Stimulated activated CD8-positive, alpha-beta memory T cell treated with anti-CD3 and anti-CD28 coated beads, Interleukin-7, amount 100 ng/mL, for 24 hours (primary cell): Measurements from ENCODE around the gene GK.
"Not testable (repeated sequence)": the region's sequence is repeated elsewhere in the genome, so short reads cannot be mapped to it uniquely, and the experiment has no call there.

Source experiments
- DNase-seq: peaks from one replicate; pipeline ENCODE4 v3.0.0-alpha.2; 2020; ENCODE audit warnings: low read depth

GK gene

GRCh38 chrX:30654386-30654785 is 1.2 kb downstream of the GK start:
- not testable (repeated sequence) for DNase-seq

GRCh38 chrX:30654989-30655607 is 1.9 kb downstream of the GK start:
- no peak for DNase-seq

- no peak for DNase-seq
Observed at GRCh38 chrX:30655991-30656390, 2.8 kb downstream of the GK start.

DNA sequence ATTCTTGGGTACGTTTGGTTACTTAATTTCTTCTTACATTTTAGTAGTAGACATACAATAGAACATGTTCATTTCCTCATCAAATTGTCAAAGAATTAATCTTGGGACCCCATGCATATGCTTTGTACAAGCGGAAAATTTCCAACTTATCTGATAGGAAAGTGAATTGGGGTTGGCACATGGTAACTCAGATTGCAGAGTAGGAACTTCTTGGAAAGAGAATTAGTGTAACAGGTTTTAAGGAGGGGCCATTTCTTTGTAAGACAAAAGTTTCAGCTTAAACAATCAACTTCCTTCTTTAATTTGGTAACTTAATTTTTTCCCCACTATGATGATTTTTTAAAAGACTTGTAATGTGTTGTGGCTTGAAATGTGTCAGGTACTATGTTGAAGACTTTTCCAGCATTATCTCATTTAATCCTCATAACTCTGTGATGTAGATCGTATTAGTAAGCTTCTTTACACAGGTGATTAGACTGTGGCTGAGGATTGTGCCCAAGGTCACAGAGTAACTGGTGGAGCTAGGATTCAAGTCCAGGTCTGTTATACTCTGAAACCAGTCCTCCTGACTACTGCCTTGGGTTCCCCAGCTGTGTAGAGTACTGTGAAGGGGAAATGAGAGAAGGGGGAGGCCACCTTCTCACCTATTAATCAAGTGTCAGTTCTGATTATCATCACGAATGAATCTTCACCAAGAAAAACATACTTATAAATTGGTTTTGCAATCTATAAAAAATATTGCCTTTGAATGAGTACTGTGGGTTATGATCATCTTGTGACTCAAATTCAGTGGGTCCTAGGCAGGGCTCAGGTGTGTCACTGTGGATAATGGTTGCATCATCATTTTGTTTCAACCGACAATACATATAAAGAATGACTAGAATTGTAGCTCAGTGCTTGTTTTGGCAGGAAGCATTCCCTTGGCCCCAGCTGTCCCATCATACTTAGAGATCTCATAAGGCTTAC is 4.3 kb downstream of the GK start:
- no peak for DNase-seq

- DNase-seq: no peak
Observed at GRCh38 chrX:30659421-30659820, 6.2 kb downstream of the GK start.

DNA sequence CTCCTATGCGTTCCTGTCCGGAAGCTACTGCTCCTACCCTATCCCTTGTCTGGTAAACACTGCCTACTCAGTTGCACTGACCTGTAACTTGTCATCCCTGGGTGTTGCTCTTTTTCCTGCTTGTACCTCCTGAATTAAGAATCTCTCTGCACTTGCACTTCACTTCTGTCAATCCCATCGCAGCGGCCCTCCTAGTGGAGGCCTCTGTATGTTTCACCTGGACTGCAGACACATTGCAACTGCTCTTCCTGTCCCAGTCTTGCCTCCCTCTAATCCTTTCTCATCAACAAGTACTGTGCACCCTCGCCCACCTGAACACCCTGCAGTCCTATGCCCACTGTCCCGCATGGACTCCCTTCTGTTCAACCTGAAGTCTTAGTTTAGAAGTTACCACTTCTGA is 8.0 kb downstream of the GK start:
- no peak for DNase-seq

DNA sequence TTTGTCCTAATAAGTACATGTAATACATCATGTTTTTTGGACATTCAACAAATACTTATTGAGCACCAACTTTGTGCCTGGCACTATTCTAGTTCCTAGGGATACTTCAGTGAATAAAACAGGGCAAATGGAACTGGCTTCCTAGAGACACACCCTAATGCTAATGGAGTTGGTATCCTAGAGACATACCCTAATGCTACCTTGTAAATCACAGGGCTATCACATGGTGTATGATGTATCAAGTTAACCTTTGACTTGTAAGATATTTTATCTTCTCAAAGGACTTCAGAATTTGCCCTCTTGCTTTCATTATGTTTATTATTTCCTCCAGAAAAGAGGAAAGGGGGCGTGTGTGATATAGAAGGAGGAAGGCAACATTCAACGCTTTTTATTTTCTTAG is 10.1 kb downstream of the GK start:
- DNase-seq: no peak

GRCh38 chrX:30665471-30665870 is 12.2 kb downstream of the GK start:
- DNase-seq: no peak

GRCh38 chrX:30666094-30666493 is 12.9 kb downstream of the GK start:
- DNase-seq: no peak

GRCh38 chrX:30668581-30668980 is 15.4 kb downstream of the GK start:
- no peak for DNase-seq

GRCh38 chrX:30671189-30671588 is 18.0 kb downstream of the GK start:
- not testable (repeated sequence) for DNase-seq

- DNase-seq: no peak
Observed at GRCh38 chrX:30673127-30673796, 20.0 kb downstream of the GK start.

GRCh38 chrX:30673884-30674598 is 20.8 kb downstream of the GK start:
- DNase-seq: no peak

DNA sequence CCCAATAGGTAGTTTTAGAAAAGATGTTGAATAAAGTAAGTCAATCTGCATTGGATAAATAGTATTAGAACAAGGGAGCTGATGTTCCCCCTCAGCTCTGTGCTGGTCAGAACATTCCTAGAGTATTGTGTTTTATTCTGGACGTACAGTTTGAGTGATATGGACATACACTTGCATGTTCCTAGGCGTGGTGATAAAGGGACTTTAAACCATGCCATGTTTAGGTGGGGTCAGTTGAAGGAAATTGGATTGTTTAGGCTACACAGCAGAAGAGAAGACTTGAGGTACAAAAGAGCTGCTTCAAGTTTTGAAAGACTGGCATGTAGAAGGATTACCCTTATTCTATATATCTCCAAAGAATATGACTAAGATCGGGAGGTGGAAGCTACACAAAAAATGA is 21.6 kb downstream of the GK start:
- no peak for DNase-seq

- no peak for DNase-seq
Observed at GRCh38 chrX:30679369-30679768, 26.1 kb downstream of the GK start.

GRCh38 chrX:30680618-30681017 is 27.4 kb downstream of the GK start:
- no peak for DNase-seq

DNA sequence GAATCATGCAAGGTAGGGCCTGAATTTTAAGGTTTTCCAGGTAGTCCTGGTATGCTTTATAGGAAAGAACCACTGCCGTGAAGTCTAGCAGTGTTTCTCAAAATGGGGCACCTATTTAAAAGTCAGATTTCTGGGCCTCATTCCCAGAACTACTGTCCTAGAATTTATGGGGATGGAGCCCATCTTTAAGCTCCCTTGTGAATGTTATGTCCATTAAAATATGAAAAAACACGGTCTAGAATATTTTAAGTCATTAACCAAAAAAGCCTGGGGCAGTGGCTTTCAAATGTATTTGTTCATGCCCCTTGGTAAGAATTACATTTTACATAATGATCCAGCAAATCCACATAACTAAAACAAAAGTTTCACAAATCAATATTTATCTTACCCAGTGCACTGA is 35.4 kb downstream of the GK start:
- no peak for DNase-seq

DNA sequence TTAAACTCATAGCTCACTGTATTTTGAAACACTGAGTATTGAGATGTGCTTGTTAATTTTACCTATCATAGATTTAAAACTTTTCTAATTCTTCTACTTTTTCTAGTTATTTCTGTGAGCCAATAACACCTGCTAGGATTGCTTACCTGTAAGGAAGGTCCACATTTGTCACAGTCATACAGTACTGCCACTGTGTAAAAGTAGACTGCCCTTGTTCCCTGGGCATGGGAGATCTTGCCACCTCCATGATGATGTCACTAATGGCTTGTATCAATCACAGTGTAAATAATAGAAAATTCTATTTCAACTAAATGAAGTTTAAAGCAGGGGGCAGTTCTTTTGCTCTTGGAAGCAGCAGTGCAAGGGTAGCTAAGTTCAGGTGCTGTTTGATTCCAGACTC is 35.9 kb downstream of the GK start:
- no peak for DNase-seq

DNA sequence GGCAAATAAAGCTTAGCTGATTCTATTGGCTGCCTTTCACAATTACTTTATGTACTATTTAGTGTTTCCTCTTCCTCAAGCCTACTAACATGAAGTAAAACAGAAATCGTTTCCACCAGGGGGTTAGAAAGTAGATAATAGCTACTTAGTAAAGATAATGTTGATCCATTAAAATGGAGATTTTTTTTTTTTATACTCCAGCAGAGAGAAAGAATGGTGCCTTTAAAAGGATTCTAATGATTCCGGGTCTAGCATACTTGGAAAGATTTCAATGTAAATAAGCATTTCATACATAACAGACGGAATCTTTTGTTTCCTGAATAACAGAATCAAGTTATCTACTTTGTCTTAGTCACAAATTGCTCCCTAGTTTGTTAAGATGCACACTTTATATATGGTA is 37.1 kb downstream of the GK start:
- DNase-seq: no peak

- no peak for DNase-seq
Observed at GRCh38 chrX:30693999-30694650, 40.9 kb downstream of the GK start.

GRCh38 chrX:30702736-30703135 is 49.5 kb downstream of the GK start:
- DNase-seq: no peak
